HCT116 (cell line): ENCODE data around the gene SYNE2. TPM values are rescaled to one million over a fixed set of nuclear protein-coding genes. Genes with fewer than 3 reads are reported as not detected.

Experiments
- ATAC-seq: fragments of 200-7000 bp; cut with Tn5 transposase; 2 replicates; pipeline ENCODE4 v1.9.1; 2020; ENCODE audit warnings: mild to moderate bottlenecking, moderate library complexity
- BruUV-seq: library from RNA; stranded (reverse); fragments of 400-500 nt; replicated peaks from 2 replicates; lab custom pipeline; 2021; lab: Mats Ljungman, UMichigan
- CTCF ChIA-PET: fragments of 300-600 bp; sonication (Branson Sonifier 250); formaldehyde crosslinking; loops from one replicate; lab custom pipeline; 2021; ENCODE audit warnings: antibody characterized with exemption; lab: Charles Lee
- POLR2A ChIA-PET: fragments of 300-600, 350-600 bp; sonication (Branson Sonifier 250); formaldehyde crosslinking; loops from one replicate; lab custom pipeline; 2021; ENCODE audit warnings: antibody characterized with exemption; lab: Charles Lee
- RAD21 ChIA-PET, 2 experiments: fragments of 300-600 bp; sonication (Branson Sonifier 250); formaldehyde crosslinking; loops; one replicate each; lab custom pipeline; 2023; ENCODE audit warnings: low total read pairs in 2 of 2; ENCODE audit not compliant: uncharacterized antibody in 2 of 2, unreplicated experiment in 2 of 2, low non-redundant PET in 1 of 2; lab: Charles Lee
- DNase-seq: peaks from one replicate; pipeline ENCODE4 v3.0.0-alpha.2; 2010; ENCODE audit warnings: low read depth, low spot score
- H2AFZ ChIP-seq: fragments of 200-600 bp; shearing (Covaris generic), sonication (generic); 2 replicates; pipeline ENCODE4 v1.6.1; 2017; ENCODE audit warnings: low read depth, mixed run types, mixed read lengths, antibody characterized with exemption, low read length; ENCODE audit not compliant: poor library complexity, severe bottlenecking
- H3K27ac ChIP-seq: 2 replicates; pipeline ENCODE4 v1.5.1; 2012; ENCODE audit warnings: low read depth, low read length
- H3K27me3 ChIP-seq: fragments of 200-600 bp; sonication (generic); 2 replicates; pipeline ENCODE4 v1.6.1; 2016; ENCODE audit warnings: mixed run types, low read length, mixed read lengths; ENCODE audit not compliant: insufficient read depth
- H3K36me3 ChIP-seq, 2 experiments: fragments of 200-500 bp in 1 of 2; fragments of 200-600 bp in 1 of 2; sonication (Bioruptor generic) in 1 of 2; sonication (generic) in 1 of 2; 2 replicates each; pipeline versions ENCODE4 v1.5.1 to v1.6.1; 2014 to 2016; ENCODE audit warnings: low read length in 2 of 2, inconsistent platforms in 1 of 2, mixed read lengths in 1 of 2, mixed run types in 1 of 2; ENCODE audit not compliant: insufficient read depth in 2 of 2, control insufficient read depth in 1 of 2
- H3K4me1 ChIP-seq, 2 experiments: fragments of 200-600 bp in 1 of 2; sonication (generic) in 1 of 2; 2 replicates each; pipeline versions ENCODE4 v1.5.1 to v1.6.1; 2012 to 2017; ENCODE audit warnings: low read length in 2 of 2, inconsistent platforms in 1 of 2, mild to moderate bottlenecking in 1 of 2, mixed read lengths in 1 of 2, mixed run types in 1 of 2, moderate library complexity in 1 of 2; ENCODE audit not compliant: insufficient read depth in 2 of 2, control insufficient read depth in 1 of 2
- H3K4me2 ChIP-seq: fragments of 200-600 bp; sonication (generic); 2 replicates; pipeline ENCODE4 v1.6.1; 2017; ENCODE audit warnings: mixed run types, low read length, mixed read lengths
- H3K4me3 ChIP-seq, 2 experiments: fragments of 200-600 bp in 1 of 2; sonication (generic) in 1 of 2; replicated peaks in 1 of 2; 2 replicates each; pipeline ENCODE4 v1.5.1; 2011 to 2016; ENCODE audit warnings: low read length in 2 of 2, control low read depth in 1 of 2, low read depth in 1 of 2, mild to moderate bottlenecking in 1 of 2, mixed read lengths in 1 of 2, mixed run types in 1 of 2
- H3K79me2 ChIP-seq: fragments of 200-600 bp; sonication (generic); 2 replicates; pipeline ENCODE4 v1.6.1; 2017; ENCODE audit warnings: mild to moderate bottlenecking, mixed run types, low read length, moderate library complexity, mixed read lengths; ENCODE audit not compliant: insufficient read depth
- H3K9ac ChIP-seq: fragments of 200-600 bp; sonication (generic); 2 replicates; pipeline ENCODE4 v1.6.1; 2016; ENCODE audit warnings: low read length, mixed read lengths
- H3K9me2 ChIP-seq: fragments of 200-600 bp; sonication (generic), shearing (Covaris generic); 2 replicates; pipeline ENCODE4 v1.6.1; 2017; ENCODE audit warnings: mixed run types, mild to moderate bottlenecking, moderate library complexity; ENCODE audit not compliant: insufficient read depth
- H3K9me3 ChIP-seq, 2 experiments: fragments of 200-500 bp in 1 of 2; fragments of 200-600 bp in 1 of 2; sonication (Bioruptor generic) in 1 of 2; sonication (generic) in 1 of 2; 2 replicates each; pipeline ENCODE4 v1.6.1; 2014 to 2017; ENCODE audit warnings: low read length in 2 of 2, mixed read lengths in 2 of 2, inconsistent platforms in 1 of 2, low read depth in 1 of 2, mild to moderate bottlenecking in 1 of 2, mixed run types in 1 of 2, moderate library complexity in 1 of 2; ENCODE audit not compliant: control insufficient read depth in 1 of 2, insufficient read depth in 1 of 2
- H4K20me1 ChIP-seq: fragments of 200-600 bp; sonication (generic), shearing (Covaris generic); 2 replicates; pipeline ENCODE4 v1.6.1; 2017; ENCODE audit warnings: mixed run types, mild to moderate bottlenecking, moderate library complexity; ENCODE audit not compliant: insufficient read depth
- ATF3 ChIP-seq: IDR thresholded peaks from 2 replicates; pipeline ENCODE4 v1.6.1; 2012
- CBX3 ChIP-seq: IDR thresholded peaks from 2 replicates; pipeline ENCODE4 v1.6.1; 2012; ENCODE audit warnings: low read depth
- CEBPB ChIP-seq: IDR thresholded peaks from 2 replicates; pipeline ENCODE4 v1.6.1; 2012; ENCODE audit warnings: low read depth
- CTCF ChIP-seq, 3 experiments: fragments of 200-600 bp in 1 of 3; sonication (generic) in 1 of 3; IDR thresholded peaks in 2 of 3; conservative IDR thresholded peaks in 1 of 3; 2 replicates each; pipeline ENCODE4 v1.5.1; 2012 to 2017; ENCODE audit warnings: low read depth in 2 of 3, low read length in 2 of 3, antibody characterized with exemption in 1 of 3, borderline replicate concordance in 1 of 3, control low read depth in 1 of 3, mild to moderate bottlenecking in 1 of 3, mixed read lengths in 1 of 3, mixed run types in 1 of 3, moderate library complexity in 1 of 3; ENCODE audit not compliant: insufficient read depth in 1 of 3
- EGR1 ChIP-seq: IDR thresholded peaks from 2 replicates; pipeline ENCODE4 v1.6.1; 2012; ENCODE audit warnings: low read depth
- EZH2 ChIP-seq: fragments of 200-600 bp; sonication (generic); IDR thresholded peaks from 2 replicates; pipeline ENCODE4 v1.6.1; 2017; ENCODE audit warnings: antibody characterized with exemption, mixed run types
- MAX ChIP-seq: IDR thresholded peaks from 2 replicates; pipeline ENCODE4 v1.6.1; 2012
- POLR2AphosphoS5 ChIP-seq: IDR thresholded peaks from 2 replicates; pipeline ENCODE4 v1.6.1; 2011; ENCODE audit warnings: mild to moderate bottlenecking, low read depth, low read length, moderate library complexity
- RAD21 ChIP-seq: IDR thresholded peaks from 2 replicates; pipeline ENCODE4 v1.6.1; 2012; ENCODE audit warnings: low read depth, mild to moderate bottlenecking
- REST ChIP-seq: IDR thresholded peaks from 2 replicates; pipeline ENCODE4 v1.6.1; 2012; ENCODE audit warnings: low read depth
- YY1 ChIP-seq: IDR thresholded peaks from 2 replicates; pipeline ENCODE4 v1.6.1; 2011; ENCODE audit warnings: low read length, low read depth, moderate library complexity, mild to moderate bottlenecking; ENCODE audit not compliant: insufficient replicate concordance; ENCODE audit errors: extremely low read depth
- ZBTB33 ChIP-seq: IDR thresholded peaks from 2 replicates; pipeline ENCODE4 v1.6.1; 2011; ENCODE audit warnings: mild to moderate bottlenecking, low read length, moderate library complexity; ENCODE audit not compliant: insufficient replicate concordance; ENCODE audit errors: extremely low read depth
- ZFX ChIP-seq: fragments of 450-650 bp; IDR thresholded peaks from 2 replicates; pipeline ENCODE4 v1.6.1; 2017
- intact Hi-C: fragments of 100-400 bp; cut with micrococcal nuclease; formaldehyde crosslinking; loops from 2 replicates; pipeline ENCODE4 v1.10.0; 2022
- total RNA-seq: library from RNA; stranded (reverse); gene quantifications from one replicate; pipeline ENCODE4 v1.2.1, GENCODE V29; 2021; ENCODE audit not compliant: unreplicated experiment

SYNE2 gene
- total RNA-seq, 1 experiment from 2014 or later: 28.8 TPM

- no peak overlapping the region for H3K27ac ChIP-seq
- ChIA-PET CTCF (interaction anchor here (1.3 kb wide), 1 partner anchor 436 kb away, joined by 4 read pairs; no protein-coding TSS in a partner anchor), RAD21 (no interaction called here), POLR2A (no interaction called here)
- no peaks in the 10 kb centered on the region for H3K27me3 ChIP-seq
- H3K4me1 ChIP-seq: peaks cover 26 to 44% of the 10 kb centered on the region in 2 experiments
- H3K79me2 ChIP-seq: peaks cover 15% of the 10 kb centered on the region; the same call in 1 of the 2 replicates
- intact Hi-C loops: no loop called here
- H4K20me1 ChIP-seq: no peaks in the 10 kb centered on the region
- no peaks in the 10 kb centered on the region for H3K9me3 ChIP-seq
- TF ChIP-seq EGR1 (no peak), ATF3 (no peak), YY1 (no peak), MAX (no peak), POLR2AphosphoS5 (no peak), CEBPB (no peak), EZH2 (no peak), ZBTB33 (no peak), CTCF (IDR thresholded peaks at IDR 0.05 in 2 of 3, conservative IDR thresholded peaks at IDR 0.05 in 1 of 3; ENCODE audit: borderline replicate concordance in 1 of 3, insufficient read depth in 1 of 3, low read depth in 2 of 3, low read length in 2 of 3) (no peak), REST (no peak), RAD21 (no peak), ZFX (no peak), CBX3 (no peak)
- H2AFZ ChIP-seq: no peak overlapping the region
- BruUV-seq: no TSS peak
- H3K36me3 ChIP-seq: no peaks in the 10 kb centered on the region
- no peak overlapping the region for H3K4me3 ChIP-seq
- no peak overlapping the region for H3K4me2 ChIP-seq
- no peak for DNase-seq
- H3K9me2 ChIP-seq: no peaks in the 10 kb centered on the region
- ATAC-seq: no peak
- no peak overlapping the region for H3K9ac ChIP-seq
These were observed 15.4 kb downstream of the SYNE2 start for GRCh38 chr14:63867933-63868921.
